ENCODE measurements around the gene KCTD5. TPM values are rescaled to one million over a fixed set of nuclear protein-coding genes. Genes with fewer than 3 reads are reported as not detected.

Gene KCTD5
- total RNA-seq, 1 experiment from 2014 or later = 42.1 TPM

- no TSS peak for BruUV-seq (replicated peaks)
- RAD21 ChIA-PET (ENCODE audit: low non-redundant PET in 1 of 2, low total read pairs in 2 of 2, uncharacterized antibody in 2 of 2, unreplicated experiment in 2 of 2) = no interaction called here
- no peak overlapping the region for H3K9ac ChIP-seq (ENCODE audit: low read length)
- no peak overlapping the region for H2AFZ ChIP-seq (ENCODE audit: low read depth, low read length, poor library complexity, severe bottlenecking)
- H3K36me3 ChIP-seq (ENCODE audit: control insufficient read depth in 1 of 2, insufficient read depth in 2 of 2, low read length in 2 of 2) = no peaks in the 10 kb centered on the region
- intact Hi-C loops (cut with micrococcal nuclease) = no loop called here
- no peaks in the 10 kb centered on the region for H3K9me2 ChIP-seq (ENCODE audit: insufficient read depth)
- no peaks in the 10 kb centered on the region for H3K79me2 ChIP-seq (ENCODE audit: insufficient read depth, low read length)
- H3K27me3 ChIP-seq (ENCODE audit: insufficient read depth, low read length) = no peaks in the 10 kb centered on the region
- DNase-seq (ENCODE audit: low read depth, low spot score) (no peak), ATAC-seq (no peak)
- H3K9me3 ChIP-seq (ENCODE audit: control insufficient read depth in 1 of 2, insufficient read depth in 1 of 2, low read depth in 1 of 2, low read length in 2 of 2) = no peaks in the 10 kb centered on the region
- H3K4me3 ChIP-seq (replicated peaks in 1 of 2; ENCODE audit: low read depth in 1 of 2, low read length in 2 of 2) = no peak overlapping the region
- peaks cover 0 to 8% of the 10 kb centered on the region in 2 experiments; a peak in 2 of 4 replicates for H3K4me1 ChIP-seq (ENCODE audit: control insufficient read depth in 1 of 2, insufficient read depth in 2 of 2, low read length in 2 of 2)
- H3K4me2 ChIP-seq (ENCODE audit: low read length) = no peak overlapping the region
- no peak overlapping the region for H3K27ac ChIP-seq (ENCODE audit: low read depth, low read length)
- POLR2A ChIA-PET = no interaction called here
- H4K20me1 ChIP-seq (ENCODE audit: insufficient read depth) = no peaks in the 10 kb centered on the region
- CTCF ChIA-PET = no interaction called here
- TF ChIP-seq FOSL1 (IDR thresholded peaks at IDR 0.05; ENCODE audit: low read depth) (no peak), EZH2 (IDR thresholded peaks at IDR 0.05) (no peak), CTCF (IDR thresholded peaks at IDR 0.05 in 2 of 3, conservative IDR thresholded peaks at IDR 0.05 in 1 of 3; ENCODE audit: borderline replicate concordance in 1 of 3, insufficient read depth in 1 of 3, low read depth in 2 of 3, low read length in 2 of 3) (no peak), JUND (IDR thresholded peaks at IDR 0.05) (no peak)
Measured at GRCh38 chr16:2743007-2743810, 60.9 kb downstream of the KCTD5 start.

GRCh38 chr16:2744711-2745110, 62.4 kb downstream of the KCTD5 start:
- POLR2A ChIA-PET = no interaction called here
- Histone ChIP-seq H3K9ac (ENCODE audit: low read length) (no peak overlapping the region), H2AFZ (ENCODE audit: low read depth, low read length, poor library complexity, severe bottlenecking) (no peak overlapping the region), H3K9me2 (ENCODE audit: insufficient read depth) (no peaks in the 10 kb centered on the region), H3K4me1 (ENCODE audit: control insufficient read depth in 1 of 2, insufficient read depth in 2 of 2, low read length in 2 of 2) (peaks cover 0 to 7% of the 10 kb centered on the region in 2 experiments; a peak in 2 of 4 replicates), H3K27ac (ENCODE audit: low read depth, low read length) (no peak overlapping the region), H3K4me2 (ENCODE audit: low read length) (no peak overlapping the region), H4K20me1 (ENCODE audit: insufficient read depth) (no peaks in the 10 kb centered on the region), H3K4me3 (replicated peaks in 1 of 2; ENCODE audit: low read depth in 1 of 2, low read length in 2 of 2) (no peak overlapping the region), H3K9me3 (ENCODE audit: control insufficient read depth in 1 of 2, insufficient read depth in 1 of 2, low read depth in 1 of 2, low read length in 2 of 2) (no peaks in the 10 kb centered on the region), H3K36me3 (ENCODE audit: control insufficient read depth in 1 of 2, insufficient read depth in 2 of 2, low read length in 2 of 2) (no peaks in the 10 kb centered on the region), H3K79me2 (ENCODE audit: insufficient read depth, low read length) (no peaks in the 10 kb centered on the region), H3K27me3 (ENCODE audit: insufficient read depth, low read length) (no peaks in the 10 kb centered on the region)
- ATAC-seq (no peak), DNase-seq (ENCODE audit: low read depth, low spot score) (no peak)
- CTCF ChIA-PET = no interaction called here
- BruUV-seq (replicated peaks) = no TSS peak
- RAD21 ChIA-PET (ENCODE audit: low non-redundant PET in 1 of 2, low total read pairs in 2 of 2, uncharacterized antibody in 2 of 2, unreplicated experiment in 2 of 2) = no interaction called here
- intact Hi-C loops (cut with micrococcal nuclease) = no loop called here
- TF ChIP-seq EGR1 (IDR thresholded peaks at IDR 0.05; ENCODE audit: low read depth) (no peak), SRF (IDR thresholded peaks at IDR 0.05; ENCODE audit: low read depth) (no peak), POLR2AphosphoS5 (IDR thresholded peaks at IDR 0.05; ENCODE audit: low read depth, low read length) (no peak), SIN3A (IDR thresholded peaks at IDR 0.05; ENCODE audit: low read depth) (no peak), CEBPB (IDR thresholded peaks at IDR 0.05; ENCODE audit: low read depth) (no peak), RAD21 (IDR thresholded peaks at IDR 0.05; ENCODE audit: low read depth) (no peak), EZH2phosphoT487 (IDR thresholded peaks at IDR 0.05; ENCODE audit: borderline replicate concordance) (no peak), JUND (IDR thresholded peaks at IDR 0.05) (no peak), SP1 (IDR thresholded peaks at IDR 0.05; ENCODE audit: low read depth) (no peak), ZBTB33 (IDR thresholded peaks at IDR 0.05; ENCODE audit: extremely low read depth, insufficient replicate concordance, low read length) (no peak)
